Activated CD4-positive, alpha-beta T cell treated with anti-CD3 and anti-CD28 coated beads, Interleukin-10, Interleukin-2, amounts not matched to agents 100 ng/mL and 50 ng/mL, durations not matched to agents 16 hours and 8 hours (primary cell): ENCODE results near the gene FRAS1.
"Not testable (repeated sequence)": the region's sequence is repeated elsewhere in the genome, so short reads cannot be mapped to it uniquely, and the experiment has no call there.

Source experiments
- DNase-seq: peaks from one replicate; pipeline ENCODE4 v3.0.0-alpha.2; 2020

FRAS1 gene

DNA sequence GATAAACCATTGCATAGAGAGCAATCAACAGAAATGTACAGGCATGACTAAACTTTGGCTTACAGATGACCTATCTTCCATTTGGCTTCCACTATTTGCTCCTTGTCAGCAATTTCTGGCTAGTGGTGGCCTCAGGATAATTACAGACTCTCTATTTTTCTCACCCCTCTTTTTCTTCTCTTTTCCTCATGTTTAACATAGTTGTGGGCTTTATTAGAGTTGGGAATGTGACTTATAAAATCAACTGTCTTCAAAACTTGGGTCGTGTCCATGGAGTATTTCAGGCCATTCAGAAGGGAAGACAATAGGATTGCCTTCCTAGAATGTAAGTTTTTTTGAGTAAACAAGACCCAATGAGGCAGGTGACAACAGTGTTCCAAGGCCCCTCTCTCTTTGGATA lies 236.2 kb downstream of the FRAS1 start:
- no peak for DNase-seq

DNA sequence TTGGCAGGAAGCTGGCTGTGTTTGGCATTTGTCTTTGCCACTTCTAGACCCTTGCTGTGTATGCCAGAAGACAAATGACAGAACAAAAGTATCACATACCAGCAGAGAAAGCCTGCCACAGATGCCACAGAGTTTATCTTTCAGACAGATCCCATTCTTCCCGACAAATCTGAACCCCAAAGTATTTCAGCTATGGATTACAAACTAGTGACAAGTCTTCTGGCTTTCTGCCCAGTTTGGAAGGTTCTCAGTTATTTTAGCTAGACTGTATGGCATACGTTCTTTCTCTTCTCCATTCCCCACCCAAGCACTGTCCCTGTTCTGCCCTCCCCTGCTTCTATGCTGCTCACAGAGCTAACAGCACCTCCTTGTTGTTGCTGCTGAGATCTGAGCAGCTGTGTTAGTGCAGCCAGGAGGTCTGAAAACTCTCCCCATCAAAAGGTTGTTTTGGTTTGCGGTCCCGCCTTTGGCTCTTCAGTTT lies 236.7 kb downstream of the FRAS1 start:
- DNase-seq: no peak

DNA sequence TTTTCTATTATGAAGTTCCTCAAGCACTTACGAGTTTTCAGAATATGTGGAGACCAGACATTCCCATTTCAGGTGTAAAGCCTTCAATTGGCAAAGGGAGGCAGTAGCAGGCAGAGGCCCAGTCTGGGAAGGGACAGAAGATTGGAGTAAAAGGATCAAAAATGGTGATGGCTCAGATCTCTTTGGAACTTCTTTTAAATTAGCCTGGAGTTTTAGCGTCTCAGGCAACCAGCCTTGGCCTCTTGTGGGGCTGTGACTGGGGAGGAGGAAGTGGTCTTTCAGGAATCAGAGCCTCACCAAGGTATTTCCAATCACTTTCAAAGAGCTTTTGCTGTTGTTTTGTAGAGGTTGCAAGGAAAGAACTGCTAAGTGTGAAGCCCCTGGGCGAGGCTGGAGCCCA lies 239.1 kb downstream of the FRAS1 start:
- no peak for DNase-seq

DNA sequence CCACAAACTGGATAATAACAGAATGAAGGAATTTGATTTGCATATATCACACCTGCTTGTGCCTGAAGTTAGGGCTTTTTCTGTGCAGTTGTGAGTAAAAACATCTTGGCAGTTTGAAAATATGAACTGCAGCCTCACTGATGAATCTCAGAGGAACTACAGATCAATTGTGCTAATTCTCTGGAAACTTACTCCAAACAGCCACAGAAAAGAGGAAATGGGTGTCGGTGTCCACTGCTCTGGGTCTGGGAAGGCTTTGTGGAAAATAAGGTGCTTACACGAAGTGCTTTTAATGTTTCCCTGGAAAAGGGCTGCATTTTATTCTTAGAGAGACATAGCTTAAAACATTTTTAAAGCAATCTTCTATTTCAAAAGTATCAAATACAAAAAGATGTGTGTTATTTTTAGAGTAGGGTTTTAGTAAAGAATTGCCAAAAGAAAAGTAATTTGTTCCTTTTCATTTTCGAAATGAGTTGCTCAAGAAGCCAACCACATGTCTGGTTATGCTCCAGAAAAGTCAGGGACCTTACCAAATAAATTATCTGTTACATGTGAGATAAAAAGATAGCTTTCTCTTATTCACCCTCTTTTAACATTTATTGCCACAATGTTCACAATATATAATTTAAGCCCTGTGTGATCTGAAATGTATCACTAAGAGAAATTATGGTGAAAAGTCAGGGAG lies 240.1 kb downstream of the FRAS1 start:
- peak; percentile 13 for DNase-seq

DNA sequence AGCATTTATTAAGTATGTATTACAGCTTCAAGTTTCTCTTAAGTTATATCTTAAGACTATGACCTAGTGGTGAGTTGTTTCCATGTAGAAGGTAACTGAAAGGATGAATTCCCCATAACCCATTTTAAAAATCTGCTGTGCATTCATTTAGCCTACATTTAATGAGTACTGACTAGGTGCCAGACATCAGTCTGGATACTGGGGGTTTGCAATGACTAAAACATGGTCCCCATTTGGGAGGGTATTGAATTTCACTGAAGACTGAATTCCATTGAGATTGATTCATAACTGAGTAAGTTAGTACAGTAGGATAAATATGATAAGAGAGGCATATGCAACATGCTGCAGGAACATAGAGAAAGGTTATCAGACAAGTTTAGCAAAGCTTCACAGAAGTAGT lies 241.5 kb downstream of the FRAS1 start:
- no peak for DNase-seq

DNA sequence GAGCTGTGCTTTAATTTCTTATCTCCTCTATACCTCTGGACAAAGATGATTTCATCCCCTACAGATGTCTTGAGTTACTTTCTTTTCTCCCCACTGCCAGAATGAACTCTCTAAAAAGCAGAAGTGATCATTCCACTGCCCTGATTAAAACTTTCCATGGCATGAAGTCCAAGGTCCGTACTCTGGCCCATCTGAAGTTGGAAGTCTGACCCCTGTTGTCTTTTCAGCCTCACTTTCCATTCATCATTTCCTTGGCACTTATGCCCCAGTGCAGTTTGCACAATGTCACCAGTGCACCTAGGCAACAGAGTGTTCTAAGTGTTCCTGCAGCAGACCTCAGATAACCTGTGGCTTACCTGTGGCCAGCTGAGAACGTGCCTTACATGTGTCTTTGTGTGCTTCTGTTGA lies 242.4 kb downstream of the FRAS1 start:
- no peak for DNase-seq

DNA sequence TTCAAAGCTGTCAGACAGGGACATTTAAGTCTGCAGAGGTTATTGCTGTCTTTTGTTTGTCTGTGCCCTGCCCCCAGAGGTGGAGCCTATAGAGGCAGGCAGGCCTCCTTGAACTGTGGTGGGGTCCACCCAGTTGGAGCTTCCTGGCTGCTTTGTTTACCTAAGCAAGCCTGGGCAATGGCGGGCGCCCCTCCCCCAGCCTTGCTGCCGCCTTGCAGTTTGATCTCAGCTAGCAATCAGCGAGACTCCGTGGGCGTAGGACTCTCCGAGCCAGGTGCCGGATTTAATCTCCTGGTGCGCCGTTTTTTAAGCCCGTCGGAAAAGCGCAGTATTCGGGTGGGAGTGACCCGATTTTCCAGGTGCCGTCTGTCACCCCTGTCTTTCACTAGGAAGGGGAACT lies 250.1 kb downstream of the FRAS1 start:
- DNase-seq: not testable (repeated sequence)

DNA sequence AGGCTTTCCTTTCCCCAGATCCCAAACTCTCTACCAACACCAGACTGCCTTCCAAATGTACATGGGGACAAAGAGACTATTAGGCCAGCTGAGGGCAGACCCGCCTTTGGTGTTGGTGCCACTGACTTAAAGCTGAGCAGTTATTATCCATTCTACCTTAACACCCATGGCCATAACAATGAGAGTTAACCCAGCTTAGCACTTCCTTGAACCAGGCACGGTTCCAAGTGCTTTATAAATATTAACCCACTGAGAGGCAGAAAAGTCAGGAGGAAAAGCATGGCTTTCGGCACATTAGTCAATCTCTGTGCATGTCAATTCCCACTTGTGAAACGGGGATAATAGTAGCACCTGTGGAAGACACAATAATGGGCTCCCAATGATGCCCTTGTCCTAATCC lies 251.4 kb downstream of the FRAS1 start:
- no peak for DNase-seq

DNA sequence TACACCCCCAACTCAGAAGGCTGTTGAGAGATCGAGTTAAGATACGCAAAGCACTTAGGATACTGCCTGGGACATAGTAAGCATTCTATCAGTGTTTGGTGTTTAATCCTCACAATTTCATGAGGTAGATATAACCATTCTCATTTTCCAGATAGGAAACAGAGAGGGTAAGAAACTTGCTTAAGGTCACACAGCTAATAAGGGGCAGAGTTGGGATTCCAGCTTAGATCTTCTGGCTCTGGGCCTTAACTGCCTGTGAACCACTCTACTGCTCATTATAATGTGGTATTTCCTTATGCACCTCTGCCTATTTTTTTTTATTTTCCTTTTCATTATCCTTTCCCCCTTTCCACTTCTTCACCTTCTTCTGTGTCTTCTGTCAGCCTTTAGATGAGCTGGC lies 252.2 kb downstream of the FRAS1 start:
- no peak for DNase-seq

DNA sequence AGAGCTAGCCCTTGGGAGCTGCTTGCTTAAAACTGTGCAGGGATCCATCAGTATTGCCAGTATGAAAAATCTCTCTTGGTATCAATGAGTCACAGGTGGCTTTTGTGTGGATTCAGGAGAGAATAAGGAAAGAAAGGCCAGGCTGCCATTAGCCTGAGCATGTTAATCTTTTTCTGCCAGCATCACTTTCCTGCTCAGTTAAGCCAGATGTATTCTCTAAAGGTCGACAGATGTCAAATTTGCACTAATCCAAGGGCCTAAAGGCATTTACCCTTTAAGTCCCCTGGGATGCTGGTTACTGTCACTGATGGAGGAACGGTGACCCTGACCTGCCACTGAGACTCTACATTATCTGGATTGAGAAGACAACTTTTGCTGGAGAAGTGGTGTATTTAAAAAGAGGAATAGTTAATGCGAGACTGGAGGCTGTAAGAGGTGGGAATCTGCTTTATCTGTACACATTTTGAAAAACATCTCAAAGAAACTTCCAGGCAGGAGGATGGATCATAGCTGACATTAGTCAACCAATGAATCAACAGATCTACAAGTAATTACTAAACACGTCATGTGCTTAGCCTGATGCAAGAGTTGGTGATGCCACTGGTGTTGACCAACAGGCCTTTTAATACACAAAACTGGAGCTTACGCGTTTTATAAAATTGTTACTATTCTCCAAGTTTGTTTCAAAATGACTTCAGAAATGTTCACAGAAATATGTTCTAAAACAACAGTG lies 253.1 kb downstream of the FRAS1 start:
- DNase-seq: no peak

DNA sequence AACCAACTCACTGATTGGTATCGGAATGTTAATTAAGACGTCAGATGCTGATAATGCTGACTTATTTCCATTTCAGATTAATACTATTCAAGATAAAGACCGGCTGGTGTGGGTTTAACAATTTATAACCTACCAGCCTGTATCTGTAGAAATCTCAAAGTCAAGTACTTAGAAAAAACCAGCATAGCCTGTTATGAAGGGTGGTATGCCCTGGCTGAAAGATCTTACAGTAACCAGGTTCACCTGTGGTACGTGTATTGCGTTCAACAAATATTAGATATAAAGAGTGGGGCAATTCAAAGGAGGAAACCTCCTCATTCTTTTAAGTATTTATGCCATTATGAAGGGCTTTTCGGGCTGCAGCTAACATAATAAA lies 253.6 kb downstream of the FRAS1 start:
- no peak for DNase-seq

DNA sequence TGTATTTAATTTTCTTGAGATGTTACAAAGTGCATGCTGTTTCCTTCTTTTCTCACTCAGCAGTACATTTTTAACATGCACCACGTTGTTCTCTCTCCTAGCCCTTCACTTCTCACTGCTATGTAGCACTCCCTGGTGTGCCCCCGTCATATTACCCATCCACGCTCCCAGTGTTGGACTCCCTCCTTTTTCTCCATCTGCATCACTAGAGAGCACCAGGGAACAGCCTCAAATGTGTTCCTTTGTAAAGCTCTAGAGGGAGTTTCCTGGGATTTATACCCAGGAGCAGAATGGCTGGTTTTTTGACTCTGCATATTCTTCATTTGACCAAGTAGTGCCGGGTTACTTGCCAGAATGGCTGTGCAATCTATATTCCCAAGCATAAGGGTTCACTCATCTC lies 254.2 kb downstream of the FRAS1 start:
- no peak for DNase-seq

DNA sequence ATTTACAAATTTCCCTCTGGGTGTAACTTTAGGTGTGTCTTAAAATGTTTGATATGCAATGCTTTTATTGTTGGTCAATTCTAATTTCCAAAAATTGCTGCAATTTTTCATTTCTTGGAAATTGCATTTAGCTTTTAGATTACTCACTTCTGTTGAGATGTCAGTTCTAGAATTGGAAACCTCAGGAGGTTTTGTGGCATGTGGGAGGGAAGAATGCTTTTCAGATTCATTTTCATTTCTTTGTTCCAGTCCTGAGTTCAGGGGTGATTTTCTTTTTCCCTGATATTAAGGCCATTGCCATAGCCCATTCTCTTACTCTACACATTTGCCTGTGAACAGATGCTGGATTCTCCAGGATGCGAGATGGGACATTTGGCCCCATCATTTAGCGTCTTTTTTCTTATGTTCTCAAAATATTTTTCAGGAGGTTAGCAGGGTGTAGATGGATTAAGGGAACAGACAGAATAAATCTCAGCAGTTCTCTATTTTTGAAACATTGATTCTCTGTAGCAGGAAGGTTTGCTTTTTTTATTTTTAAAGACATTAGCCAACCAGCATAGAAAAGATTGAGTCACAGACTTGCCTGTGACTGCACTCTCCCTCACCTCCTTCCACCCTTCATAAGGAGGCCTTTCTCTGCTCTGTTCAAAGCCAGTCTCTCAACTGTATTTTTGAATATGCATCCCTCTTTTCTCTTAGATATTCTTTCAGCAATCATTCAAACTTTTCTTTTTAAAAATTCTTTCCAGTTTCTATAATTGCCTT lies 256.0 kb downstream of the FRAS1 start:
- DNase-seq: peak; percentile 26

DNA sequence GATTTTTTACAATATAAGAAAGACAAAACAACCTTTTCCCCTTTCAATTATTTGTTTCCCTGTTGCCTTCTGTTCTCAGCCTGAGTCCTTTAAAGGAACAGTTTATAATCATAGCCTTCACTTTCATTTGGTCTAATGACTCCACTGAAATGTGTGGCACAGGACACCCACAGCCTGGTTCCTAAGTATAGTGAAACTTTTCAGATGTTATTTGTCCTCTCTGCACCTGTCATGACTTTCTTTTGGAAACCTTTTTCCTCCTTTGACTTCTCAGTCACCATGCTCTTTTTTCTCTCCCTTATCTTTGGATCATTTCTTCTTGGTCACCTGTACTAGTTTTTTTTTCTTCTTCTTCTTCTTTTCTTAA lies 256.6 kb downstream of the FRAS1 start:
- no peak for DNase-seq

DNA sequence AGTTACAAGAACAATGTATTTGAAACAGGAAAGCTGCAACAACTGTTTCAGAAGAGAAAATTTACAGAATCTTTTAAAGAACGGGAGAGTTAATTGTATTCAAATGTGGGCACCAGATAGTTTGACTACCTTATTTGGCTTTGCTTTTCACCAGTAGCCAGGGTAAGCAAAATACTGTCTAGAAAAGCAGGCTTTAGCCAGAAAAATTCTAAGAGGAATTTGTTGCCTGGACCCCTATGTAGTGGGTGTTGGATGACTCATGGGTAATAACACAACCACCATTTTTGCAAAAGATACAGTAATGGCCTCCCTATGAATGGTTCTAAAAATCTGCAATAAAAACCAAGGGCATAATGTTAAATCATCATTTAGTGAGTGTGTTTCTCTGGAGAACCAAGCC lies 261.0 kb downstream of the FRAS1 start:
- no peak for DNase-seq

DNA sequence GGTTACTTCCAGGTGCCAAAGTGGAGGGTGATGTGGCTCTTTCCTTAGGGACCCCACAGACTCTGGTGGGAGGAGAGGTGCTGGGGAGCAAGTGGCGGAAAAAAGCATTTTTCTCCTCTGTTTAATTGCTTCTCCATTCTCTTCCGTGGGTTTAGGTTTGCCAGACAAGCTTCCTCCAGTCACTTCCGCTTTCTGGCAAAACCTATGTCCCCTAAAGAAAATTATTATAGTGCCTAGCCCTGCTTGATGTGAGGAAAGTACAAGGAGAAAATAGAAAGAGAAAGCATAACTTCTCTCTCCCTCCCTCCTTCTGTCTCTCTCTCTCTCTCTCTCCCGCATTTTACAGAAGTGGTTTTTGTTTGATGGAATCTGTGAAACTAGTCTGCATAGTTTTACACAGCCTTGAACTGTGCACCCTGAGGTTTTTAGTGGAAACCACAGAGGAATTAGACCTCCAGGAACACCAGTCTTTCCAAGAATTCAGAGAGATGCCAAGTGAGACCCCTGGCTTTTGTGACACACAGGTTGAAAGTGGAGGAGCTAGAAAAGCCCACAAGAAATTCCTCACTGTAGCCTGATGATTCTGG lies 263.3 kb downstream of the FRAS1 start:
- no peak for DNase-seq

DNA sequence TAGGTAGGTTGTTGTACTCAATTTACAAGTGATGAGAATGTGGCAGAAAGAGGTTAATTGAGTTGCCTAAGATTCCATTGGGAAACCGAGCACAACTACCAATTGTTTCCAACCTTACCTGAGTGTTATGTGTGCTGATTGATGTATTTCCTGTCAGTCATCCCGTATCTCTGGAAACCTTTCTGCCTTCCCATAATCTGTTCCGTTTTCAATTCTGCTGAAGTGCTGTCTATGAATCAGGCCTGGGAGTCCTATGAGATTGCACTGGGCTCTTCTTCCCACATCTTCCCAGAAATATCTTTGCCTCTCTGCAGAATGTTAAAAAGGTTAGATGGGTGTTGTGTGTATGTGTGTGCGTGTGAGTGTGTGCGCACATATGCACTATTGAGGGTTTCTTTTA lies 264.9 kb downstream of the FRAS1 start:
- no peak for DNase-seq

DNA sequence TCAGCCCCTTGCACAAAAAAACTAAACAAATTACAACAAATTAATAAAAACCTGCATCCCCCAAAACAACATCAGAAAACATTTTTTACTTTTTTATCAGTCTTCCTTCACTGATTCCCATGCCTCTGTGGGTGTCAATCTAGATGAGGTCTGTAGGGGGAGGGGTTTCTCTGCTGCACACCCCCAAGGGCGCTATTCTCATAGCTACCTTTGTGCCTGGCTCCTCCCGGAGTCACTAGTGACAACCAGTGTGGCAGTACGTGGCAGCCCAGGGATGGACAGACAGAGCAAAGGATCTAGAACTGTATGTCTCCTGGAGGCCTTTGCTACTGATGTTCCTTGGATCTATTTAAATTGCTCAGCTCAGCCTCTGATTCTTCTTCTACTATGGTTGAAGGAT lies 266.3 kb downstream of the FRAS1 start:
- no peak for DNase-seq

DNA sequence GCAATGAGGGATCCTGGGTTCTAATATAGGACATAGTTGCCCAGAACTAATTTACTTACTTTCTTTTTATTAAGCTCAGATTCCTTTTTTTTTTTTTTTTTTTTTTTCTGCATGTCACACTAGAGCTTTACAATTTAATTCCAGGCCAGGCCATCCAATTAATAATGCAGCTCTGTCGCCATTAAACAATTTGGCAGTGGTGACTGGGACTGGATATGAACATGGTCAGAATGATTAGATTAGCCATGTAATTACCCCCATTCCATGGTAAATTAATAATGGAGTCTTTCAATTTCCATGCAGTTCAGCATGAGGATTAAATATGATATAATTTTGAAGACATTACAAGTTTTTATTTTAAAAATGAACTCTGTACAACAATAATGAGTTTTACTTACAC lies 267.5 kb downstream of the FRAS1 start:
- DNase-seq: no peak

DNA sequence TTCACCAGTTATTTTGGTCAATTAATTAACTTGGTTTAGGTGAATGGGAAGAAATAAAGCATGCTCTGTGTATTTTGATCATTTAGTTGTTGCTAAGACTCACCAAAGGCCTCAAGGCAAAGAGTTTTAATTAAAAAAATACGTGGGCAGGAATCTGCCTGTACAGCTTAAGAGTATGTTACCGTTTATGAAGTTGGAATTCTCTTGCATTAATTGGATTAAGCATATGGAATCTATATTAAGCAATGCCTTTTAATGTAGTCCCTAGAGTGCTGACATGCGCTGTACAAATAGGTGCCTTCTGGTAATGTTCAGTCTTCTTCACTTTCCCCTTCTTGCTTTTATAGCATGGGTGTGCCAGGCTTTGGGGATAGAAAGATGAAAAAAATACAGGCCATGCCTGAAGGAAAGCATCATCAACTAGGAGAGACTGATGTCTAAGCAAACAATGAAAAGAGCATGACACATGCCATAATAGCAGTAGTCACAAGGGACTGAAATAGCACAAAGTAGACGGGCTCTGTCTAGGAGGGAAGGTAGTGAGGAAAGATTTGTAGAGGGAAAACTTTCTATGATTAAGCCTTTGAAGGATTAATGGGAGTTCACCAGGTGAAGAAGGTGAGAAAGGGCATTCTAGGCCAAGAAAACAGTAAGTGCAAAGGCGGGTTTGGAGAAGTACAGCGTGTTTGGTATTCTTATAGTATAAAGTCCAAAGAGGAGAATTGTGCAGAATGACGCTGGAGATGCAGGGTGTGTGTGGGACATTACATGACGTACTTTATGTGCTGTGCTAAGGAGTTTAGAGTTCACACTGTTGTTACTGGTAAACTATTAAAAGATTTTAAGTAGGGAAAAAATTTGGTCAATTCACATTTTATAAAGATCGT lies 268.4 kb downstream of the FRAS1 start:
- no peak for DNase-seq

DNA sequence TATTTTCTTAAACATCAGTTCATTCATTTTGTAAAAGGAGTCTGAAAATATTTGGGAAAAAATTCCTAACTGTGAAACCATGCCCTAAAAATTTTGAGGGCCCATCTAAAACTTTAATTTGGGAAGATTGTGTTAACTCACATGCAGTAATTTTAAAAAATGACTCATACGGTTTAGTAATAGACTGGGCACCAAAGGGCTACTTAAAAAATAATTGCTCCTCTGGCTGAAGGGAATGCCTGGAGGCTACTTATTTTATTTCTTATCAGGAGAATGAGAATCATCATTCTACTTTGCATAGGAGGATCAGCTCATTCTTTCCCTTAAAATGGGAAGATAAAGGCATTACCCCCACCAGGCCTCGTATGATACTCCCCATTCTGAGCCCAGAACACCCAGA lies 271.5 kb downstream of the FRAS1 start:
- not testable (repeated sequence) for DNase-seq

DNA sequence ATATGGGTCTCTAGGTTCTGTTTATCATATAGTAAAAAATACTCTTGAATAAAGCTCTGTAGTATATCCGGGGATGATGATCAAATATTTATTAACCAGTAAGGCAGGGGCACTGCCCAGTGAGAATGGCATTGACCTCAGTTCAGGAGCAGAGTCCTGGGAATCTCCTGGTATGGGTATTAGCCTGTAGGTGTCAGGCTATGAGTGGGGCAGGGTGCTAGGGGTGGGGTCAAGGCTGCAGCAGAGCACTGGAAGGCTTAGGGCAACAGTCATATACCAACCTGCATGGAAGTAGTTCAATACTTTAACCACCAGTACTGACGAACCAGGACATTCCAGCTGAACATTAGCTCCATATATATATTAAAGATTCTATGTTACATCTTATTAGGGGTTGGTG lies 274.1 kb downstream of the FRAS1 start:
- no peak for DNase-seq

DNA sequence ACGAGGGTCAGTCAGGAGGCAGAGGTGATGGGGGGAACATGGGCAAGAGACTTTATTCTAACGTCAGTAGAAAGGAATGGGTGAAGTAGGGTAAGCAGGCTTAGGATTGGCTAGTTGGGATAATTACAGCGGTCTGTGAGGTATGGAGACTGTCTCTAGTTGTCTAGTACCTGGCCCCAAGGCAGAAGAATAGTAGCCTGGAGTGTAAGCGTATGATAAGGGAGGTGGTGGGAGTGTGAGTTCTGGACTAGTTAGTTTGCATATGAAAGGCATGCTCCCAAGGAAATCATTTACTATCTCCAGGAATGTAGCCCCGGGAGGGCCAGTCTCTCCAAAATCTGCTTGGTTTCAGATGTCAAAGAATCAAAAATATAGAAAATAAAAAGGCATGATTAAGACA lies 274.8 kb downstream of the FRAS1 start:
- DNase-seq: no peak
